Glomerular visceral epithelial cell (primary cell): ENCODE data around the gene RPGR.

Experiments used
- DNase-seq: peaks from one replicate; pipeline ENCODE4 v3.0.0-alpha.2; 2016; ENCODE audit errors: extremely low spot score

Gene RPGR

DNA sequence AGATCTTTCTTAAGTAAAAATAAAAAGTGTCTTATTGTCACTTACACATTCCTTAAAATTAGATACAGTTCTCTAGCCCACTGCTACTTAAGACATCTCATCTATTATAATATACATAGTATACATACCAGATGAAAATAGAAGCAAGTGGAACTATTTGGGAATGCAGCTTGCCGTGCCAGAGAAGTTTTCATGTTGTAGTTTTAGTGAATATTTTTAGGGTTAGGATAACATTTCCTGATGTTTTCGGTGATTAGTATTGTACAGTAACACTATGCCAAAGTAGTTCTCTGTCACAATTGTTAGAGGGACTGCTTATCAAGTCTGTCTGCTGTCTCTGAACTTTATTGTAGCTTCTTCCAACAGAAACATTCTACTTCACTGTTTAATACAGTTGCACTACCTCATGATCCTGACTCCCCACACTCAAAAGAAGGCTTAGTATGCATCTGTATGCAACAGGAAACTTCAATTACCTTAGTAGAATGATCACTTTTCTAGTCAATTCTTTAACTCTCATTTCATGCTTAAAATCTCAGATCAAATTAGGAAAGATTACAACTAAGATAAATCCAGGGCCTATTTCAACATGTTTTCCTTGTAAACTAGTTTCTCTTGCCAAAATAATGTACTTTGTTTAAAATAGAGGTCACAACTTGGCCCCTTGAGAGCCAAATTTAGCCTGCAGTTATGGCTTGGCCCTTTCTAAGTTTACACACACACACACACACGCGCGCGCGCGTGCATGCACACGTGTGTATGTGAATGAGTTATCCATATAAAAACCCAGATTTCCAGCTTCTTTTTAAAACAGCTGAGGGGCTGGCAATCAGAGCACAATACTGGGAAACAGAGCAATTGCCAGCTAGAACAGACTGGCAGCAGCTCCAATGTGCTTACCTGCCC lies 64.3 kb downstream of the RPGR start:
- DNase-seq = no peak

DNA sequence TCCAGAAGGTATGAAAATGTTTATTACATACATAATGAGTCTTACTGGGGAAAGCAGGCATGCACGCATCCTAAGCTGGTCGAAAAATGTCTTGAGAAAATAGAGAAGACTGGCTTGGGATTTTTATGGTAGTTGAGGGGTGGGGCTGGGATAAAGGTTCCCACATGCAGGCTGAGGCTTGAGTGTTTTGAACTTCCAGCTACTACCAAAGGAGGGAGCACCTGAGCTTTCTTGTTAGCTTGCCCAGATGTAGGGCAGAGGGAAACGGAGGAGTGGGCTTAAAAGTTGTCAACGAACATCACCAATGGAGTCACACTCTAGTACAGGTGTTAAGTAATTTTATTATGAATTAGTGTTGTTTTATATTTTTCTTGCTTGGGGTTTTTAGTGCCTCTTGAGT lies 67.1 kb downstream of the RPGR start:
- DNase-seq = peak; percentile 26

DNA sequence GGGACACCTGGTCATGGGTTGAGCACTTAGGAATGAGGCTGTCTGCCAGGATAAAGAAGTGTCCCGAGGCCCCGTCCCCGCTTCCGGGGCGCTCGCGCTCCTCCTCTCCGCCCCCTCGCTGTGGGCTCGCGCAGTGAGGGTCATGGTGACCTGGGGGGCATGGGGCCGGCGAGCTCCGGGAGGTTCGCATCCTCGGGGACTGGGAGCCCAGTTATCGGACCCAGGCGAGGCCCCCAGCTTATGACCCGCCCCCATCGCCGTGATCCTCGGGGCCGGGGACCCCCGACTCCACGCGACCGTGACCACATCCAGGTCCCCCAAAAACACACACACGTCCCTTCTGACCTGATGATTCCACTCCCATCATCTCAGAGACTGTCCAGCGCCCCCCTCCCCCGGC lies 71.3 kb downstream of the RPGR start:
- no peak for DNase-seq

DNA sequence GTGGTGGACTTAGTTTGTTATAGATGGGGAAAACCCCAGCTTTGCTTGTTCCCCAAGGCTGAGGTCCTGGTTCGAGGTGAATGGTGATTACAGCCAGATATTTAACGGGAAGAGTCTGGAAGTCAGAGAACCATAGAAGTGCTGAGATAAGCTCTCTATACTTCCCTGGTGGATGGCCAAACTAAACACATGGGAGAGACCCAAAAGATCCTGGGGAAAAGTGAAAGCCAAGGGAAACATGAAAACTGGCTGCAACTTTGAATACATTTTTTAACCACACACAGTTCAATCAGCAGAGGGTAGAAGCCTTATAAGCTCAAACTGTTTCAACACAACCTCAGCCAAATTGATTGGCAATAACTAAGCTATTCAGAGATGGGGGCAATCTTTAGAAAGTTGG lies 77.3 kb downstream of the RPGR start:
- DNase-seq = no peak

DNA sequence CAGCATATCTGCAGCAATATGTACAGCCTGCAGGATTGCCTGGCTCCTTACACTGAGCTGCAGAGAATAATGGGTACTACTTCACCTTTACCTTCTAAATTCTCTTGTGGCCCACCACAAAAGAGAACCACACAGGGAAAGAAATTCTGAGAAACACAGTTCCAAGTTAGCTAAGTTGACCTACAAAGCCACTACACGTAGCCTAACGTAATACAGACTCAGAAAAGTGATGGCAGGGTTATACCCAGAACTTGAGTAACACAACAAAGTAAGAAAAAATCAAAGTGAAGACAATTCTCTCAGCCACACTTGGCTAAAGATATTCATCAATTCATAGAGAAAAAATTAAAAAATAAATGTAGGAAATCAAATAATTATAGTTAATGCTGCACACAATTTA lies 80.3 kb downstream of the RPGR start:
- DNase-seq = no peak

DNA sequence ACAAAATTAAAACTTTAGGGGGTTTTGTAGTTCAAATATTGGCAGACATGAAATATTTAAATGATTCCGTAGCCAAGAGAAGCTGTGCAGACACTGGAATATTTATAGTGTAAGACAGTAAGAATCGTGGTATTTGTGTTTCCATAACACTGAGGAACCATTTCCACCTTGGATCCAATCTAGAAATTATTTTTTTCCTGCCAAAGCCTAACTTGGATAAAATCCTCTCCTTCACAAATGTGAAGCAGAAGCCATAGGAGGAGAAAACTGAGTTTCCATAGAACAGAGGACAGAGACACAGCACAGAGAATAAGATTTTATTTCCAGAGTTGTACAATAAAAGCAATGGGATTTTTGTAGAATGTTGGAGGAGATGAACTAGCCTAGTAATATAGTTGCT lies 86.8 kb downstream of the RPGR start:
- DNase-seq = no peak

DNA sequence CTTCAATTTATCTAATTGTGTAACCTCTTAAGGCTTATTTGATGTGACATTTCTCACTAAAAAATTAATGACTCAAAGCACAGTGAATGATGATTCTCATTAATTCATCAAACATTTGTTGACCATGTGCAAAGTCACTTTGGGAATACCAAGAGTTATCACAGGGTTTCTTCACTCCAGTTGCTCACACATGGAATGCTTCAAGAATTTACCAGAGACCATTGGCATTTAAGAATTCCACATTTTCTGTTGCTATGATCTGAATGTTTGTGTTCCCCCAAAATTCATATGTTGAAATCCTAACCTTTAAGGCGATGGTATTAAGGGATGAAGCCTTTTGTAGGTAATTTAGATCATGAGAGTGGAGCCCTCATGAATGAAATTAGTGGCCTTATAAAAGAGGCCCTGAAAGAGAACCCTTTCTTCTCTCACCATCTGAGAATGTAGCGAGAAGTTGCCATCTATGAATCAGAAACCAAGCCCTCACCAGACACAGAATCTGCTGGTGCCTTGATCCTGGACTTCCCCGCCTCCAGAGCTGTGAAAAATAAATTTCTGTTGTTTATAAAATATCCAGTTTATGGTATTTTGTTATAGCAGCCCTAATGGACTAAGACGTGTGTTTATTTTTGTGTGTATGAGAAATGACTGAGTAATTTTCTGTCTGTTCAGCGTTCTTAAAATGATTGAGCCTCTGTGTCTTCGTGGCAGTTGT lies 90.3 kb downstream of the RPGR start:
- no peak for DNase-seq

DNA sequence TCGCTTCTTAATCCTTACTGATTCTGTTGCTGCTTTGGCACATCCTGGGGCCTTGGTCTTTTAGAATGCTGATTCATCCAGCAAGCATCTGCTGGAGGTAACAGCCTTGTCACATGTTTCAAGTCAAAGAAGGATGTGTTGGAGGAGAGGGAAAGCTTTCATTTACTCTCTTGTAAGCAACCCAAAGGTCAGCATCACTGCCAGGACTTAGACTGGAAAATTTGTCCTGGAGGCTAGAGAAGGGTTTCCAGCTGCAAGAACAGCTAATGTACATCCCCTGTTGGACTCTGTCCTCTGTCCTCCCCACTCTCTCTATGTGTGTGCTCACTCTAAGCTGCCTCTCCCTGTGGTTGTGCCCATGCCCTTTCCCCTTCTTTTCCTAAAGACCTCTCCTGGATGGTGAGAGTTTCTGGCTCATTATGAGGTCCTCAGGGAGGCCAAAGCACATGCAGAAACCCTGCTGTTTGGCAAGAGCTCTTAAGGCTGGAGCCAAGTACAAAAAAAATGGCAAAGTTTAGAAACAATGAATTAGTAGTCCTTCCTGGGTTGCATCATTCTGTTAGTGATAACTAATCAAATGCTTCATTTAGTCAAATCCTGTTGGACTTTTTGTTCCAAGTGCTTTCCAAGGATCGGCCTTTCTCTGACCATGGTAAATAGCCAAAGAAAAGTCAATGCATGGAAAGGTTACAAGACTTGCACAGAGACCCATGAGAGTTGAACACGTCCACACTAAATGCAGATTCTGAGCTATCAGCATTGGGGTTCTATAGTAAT lies 93.2 kb downstream of the RPGR start:
- peak; percentile 35 for DNase-seq

DNA sequence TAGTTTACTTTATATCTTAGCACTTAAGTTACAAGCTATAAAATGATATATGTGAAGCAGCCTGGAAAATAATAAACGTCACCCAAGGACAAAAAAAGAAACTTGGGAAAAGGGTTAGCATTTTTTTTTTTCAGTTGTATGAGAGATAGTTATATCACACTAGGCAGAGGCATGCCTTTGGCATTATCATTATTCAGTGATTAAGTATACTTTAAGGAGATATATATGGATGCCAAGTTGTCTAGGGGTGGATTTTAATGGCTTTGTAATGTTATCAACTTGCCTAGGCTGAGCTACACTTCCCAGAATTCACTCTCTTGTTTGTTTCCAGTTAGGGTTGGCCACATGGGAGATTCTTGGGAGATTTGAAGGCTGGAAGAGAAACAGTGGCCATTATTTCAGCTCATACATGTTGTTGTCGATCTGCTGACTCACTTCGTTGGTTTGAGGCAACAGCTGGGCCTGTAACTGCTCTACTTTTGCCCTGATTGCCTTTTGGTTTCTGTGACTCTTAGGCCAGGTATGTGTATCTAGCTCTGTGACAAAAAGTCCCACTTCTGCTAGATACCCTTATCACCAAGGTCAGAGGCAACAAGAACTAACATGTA lies 95.1 kb downstream of the RPGR start:
- DNase-seq = no peak

DNA sequence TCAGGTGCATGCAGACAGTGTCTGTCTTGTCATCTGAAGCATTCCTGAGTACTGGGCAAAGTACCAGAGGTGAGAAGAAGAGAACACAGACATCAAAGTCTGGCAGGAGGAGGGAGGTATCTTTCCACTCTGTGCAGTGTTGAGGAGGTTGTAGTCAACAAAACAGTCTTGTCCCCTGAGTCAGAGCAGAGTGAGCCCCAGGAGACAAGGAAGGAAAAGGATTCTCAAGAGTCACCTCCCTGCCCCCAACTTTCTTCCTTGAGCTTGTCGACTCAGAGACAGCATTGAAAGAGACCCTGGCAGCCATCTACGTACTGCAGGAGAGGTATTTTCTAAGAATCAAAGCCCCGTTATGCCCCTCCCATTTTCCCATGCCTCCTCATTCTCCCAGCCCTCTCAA lies 102.2 kb downstream of the RPGR start:
- peak; percentile 25 for DNase-seq

DNA sequence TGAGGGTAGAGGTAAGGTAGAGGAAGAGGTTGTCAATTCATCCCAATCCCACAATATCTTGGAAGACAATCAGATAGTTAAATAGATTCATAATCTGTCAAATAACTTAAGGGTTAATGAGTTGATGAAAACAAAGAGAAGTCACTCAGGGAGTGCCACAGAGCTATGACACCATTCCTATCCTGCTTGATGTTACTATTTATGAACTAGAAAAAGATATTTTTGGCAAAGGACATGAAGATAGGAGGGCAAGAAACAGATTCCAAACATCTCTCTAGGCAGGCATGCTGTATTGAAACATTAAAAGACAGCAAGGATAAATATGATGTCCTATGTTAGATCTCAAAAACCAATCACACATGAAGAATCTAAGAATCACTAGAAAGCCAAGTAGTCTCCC lies 103.1 kb downstream of the RPGR start:
- DNase-seq = no peak

DNA sequence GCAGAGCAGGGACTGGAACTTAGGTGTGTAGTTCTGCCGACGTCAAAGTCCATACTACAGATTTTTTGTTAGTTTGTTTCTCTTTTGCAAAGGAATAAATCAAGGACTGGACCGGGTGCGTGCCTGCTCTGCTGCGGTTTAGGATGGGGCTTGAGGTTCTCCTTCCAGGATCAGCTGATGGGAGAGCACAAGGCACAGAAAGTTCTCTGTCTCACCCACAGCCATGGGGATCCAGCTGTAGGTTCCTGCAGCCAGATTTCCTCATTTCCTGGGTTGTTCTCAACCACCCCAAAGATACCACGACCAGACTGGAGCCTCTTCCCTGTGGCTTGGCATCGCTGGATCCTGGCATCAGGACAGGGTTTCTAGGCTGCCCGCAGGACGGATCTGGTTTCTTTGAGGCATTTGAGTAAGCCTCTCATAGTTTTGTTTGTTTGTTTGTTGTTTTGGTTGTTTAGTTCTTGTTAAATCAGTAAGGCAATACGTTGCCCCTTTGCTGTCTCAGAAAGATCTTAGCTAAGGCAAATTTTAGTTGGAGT lies 105.8 kb downstream of the RPGR start:
- no peak for DNase-seq

DNA sequence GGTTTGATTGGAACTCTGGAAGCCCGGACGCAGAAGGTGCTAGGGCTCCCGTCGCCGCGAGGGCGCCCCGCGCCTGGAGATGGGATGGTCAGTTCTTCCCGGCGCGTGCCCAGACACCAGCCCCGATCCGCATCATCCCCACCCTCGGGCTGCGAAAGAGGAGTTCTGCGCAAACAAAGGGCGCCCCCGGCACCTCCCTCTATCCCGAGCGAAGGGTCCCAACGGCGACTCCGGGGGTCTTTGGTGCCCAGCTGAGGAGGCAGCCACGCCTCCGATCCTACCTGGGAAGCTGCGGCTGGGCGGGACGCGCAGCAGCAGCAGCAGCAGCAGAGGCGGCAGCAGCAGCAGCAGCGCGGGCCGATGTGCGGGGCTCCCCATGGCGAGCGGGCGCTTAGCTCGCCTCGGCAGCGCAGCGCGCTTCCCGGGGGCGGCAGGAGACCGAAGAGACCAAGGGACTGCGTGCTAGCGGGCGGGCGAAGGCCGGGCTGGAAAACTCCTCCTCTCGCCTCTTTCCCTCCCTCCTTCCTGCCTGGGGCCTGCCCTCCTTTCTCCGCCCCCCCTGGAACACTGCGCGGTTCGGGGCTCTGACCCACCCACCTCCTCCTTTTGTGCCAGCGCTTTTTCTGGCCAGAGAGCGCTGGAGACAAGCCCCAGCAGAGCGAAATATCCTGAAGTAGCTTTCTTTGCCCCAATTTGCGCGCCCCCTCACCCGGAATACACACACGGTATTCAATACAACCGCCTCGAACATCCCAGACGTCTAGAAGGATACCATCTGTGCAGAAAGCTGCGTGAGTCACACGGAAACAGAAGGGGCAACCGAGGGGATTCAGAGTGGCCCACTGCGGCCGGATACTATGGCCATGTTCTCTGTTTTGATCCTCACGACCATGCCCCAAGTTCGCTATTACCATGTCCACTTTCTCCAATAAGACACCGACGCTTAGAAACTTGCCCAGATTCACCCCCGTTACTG lies 106.6 kb downstream of the RPGR start, which contains the start of gene SRPX:
SRPX (minus strand) TSS at position 457 of the 976 bp plus-strand sequence; CDS start at position 378, 79 bp downstream.
- peak; percentile 39 for DNase-seq

DNA sequence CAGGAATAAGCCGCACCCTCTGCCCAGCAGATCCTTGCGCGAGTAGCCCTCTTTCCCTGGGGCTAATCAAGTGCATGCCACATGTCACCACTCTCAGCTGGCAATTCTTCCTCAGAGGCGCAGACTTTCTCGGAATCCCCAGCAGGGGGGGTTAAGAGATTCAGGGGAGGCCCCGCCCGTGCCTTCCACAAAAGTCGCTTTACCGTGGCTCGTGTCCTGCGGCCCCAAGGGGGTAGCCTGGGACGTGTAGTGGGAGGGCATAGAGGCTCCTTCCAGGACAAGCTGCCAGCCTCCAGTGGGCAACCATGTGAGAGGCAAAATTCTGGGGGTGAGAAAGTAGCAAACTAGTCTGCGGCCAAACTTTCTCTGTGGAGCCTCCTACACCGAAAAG lies 107.3 kb downstream of the RPGR start:
- peak; percentile 56 for DNase-seq
